Muscle layer of colon (tissue), 2 donors: Measurements from ENCODE around the gene TRPV4.

Experiments
- H3K27ac ChIP-seq: one replicate; pipeline ENCODE4 v1.7.0; 2013; ENCODE audit warnings: low read depth, mild to moderate bottlenecking, low read length, moderate library complexity
- H3K27me3 ChIP-seq, 2 donors: one replicate each; pipeline ENCODE4 v1.7.0; 2013; ENCODE audit warnings: low read length in 2 of 2, mild to moderate bottlenecking in 2 of 2; ENCODE audit not compliant: insufficient read depth in 2 of 2, control insufficient read depth in 1 of 2
- H3K36me3 ChIP-seq: one replicate; pipeline ENCODE4 v1.7.0; 2013; ENCODE audit warnings: mild to moderate bottlenecking, low read length; ENCODE audit not compliant: insufficient read depth
- H3K4me1 ChIP-seq: one replicate; pipeline ENCODE4 v1.7.0; 2013; ENCODE audit warnings: mild to moderate bottlenecking, low read length; ENCODE audit not compliant: insufficient read depth
- H3K4me3 ChIP-seq, 2 donors: one replicate each; pipeline ENCODE4 v1.7.0; 2013; ENCODE audit warnings: low read length in 2 of 2, low read depth in 1 of 2, mild to moderate bottlenecking in 1 of 2, moderate library complexity in 1 of 2
- H3K9ac ChIP-seq: one replicate; pipeline ENCODE4 v1.7.0; 2013; ENCODE audit warnings: low read length
- H3K9me3 ChIP-seq: one replicate; pipeline ENCODE4 v1.7.0; 2013; ENCODE audit warnings: mild to moderate bottlenecking, low read length
- donor health status: abdominal sarcoma.
- donor health status: Adenocarcinoma of cecum.

Gene TRPV4

DNA sequence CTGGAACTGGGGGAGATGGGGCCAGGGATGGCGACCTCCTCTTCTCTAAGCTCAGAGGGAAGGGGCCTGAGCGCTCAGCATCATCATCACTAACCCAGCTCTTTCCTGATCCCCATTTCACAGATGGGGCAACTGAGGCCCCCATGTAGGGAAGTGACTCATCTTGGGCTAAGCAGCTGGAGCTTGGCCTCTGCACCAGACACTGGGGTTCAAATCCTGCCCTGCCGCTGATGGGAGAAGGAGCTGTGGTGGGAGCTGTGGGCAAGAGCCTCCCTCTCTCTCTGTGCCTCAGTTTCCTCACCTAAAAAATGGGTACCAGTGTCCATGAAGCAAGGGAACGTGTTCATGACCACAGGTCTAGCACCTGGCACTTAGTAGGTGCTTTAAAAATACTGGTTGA is 2.6 kb upstream of the TRPV4 start:
- H3K4me3 ChIP-seq: no peak overlapping the region
- no peak overlapping the region for H3K9ac ChIP-seq
- no peaks in the 10 kb centered on the region for H3K9me3 ChIP-seq
- no peaks in the 10 kb centered on the region for H3K4me1 ChIP-seq
- H3K27ac ChIP-seq: no peak overlapping the region
- peaks cover 13 to 28% of the 10 kb centered on the region in 2 donors for H3K27me3 ChIP-seq
- H3K36me3 ChIP-seq: no peaks in the 10 kb centered on the region

DNA sequence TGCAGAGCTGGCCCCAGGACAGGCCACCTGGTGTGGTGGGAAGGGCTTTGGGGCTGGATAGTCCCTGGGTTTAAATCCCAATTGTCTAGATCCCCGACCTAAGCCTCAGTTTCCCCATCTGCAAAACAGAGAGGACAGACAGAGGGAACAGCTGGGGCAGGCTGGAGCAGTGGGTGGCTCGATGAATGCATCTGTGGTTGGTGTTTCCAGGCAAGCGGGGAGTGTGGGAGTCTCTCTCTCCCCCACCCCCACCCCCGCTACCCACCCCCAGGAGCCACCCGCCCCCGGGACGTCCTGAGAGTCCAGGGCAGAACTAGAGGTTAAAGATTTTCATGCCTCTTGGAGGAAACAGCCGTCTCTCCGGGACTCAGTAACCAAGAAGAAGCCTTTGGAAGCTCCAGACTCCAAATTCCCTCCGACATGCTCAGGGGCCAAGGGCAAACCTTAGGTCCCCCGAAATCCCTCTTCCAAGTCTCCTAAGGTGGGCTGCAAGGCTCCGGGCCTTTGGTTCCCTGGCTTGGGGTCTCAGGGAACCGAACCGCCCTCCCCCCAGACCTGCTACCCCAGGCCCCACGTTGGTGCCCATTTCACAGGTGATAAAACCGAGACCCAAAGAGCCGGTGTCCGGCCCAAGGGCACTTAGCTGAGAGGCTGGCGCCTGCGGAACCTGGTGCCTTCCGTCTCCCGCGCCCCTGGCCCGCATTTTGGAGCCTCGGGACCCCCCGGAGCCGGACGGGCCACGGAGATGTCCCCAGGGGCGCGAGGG is 474 bp downstream of the TRPV4 start:
- Histone ChIP-seq H3K4me1 (no peaks in the 10 kb centered on the region), H3K27me3 (peaks cover 14 to 35% of the 10 kb centered on the region in 2 donors), H3K9ac (no peak overlapping the region), H3K27ac (no peak overlapping the region), H3K4me3 (peak overlapping the region; percentile 23 to 55), H3K9me3 (no peaks in the 10 kb centered on the region), H3K36me3 (no peaks in the 10 kb centered on the region)

DNA sequence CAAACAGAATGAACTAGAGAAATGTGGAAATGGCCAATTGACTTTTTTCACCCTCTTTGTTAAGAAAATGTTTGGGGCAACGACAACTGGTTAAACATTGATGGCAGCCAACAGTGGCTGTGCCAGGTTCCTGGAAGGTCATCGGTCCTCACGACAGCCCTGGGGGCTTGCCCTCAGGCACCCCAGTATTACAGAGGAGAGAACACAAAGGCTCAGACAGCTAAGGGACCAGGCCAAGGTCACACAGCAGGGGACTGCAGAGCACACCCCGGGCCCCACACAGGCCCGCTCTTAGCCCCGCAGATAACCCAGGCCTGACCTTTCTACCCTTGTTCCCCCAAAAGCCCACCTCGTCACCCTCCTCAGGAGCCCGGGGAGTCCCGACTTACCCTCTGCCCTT is 1.3 kb downstream of the TRPV4 start:
- H3K36me3 ChIP-seq: no peaks in the 10 kb centered on the region
- H3K27me3 ChIP-seq: peaks cover 14 to 35% of the 10 kb centered on the region in 2 donors
- no peak overlapping the region for H3K9ac ChIP-seq
- no peak overlapping the region for H3K27ac ChIP-seq
- no peak overlapping the region for H3K4me3 ChIP-seq
- no peaks in the 10 kb centered on the region for H3K4me1 ChIP-seq
- H3K9me3 ChIP-seq: no peaks in the 10 kb centered on the region

DNA sequence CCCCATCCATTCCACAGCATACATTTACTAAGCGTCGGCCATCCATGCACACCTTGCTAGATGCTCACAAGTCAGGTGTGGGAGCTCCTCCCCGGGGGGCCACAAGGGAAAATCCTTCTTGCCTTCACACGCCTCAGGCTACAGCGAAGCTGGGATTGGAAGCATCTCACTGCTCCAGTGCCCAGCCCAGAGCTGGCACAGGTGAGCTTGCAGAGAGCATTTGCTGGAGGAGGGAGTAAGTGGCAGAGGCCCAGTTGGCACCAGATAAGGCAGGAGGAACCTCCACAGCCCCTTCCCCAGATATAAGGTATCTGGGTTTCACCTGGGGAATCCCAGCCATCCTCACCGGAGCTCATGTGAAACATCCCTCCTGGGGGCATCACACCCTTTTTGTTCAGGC is 1.8 kb downstream of the TRPV4 start:
- Histone ChIP-seq H3K9ac (no peak overlapping the region), H3K27me3 (peaks cover 14 to 35% of the 10 kb centered on the region in 2 donors)

DNA sequence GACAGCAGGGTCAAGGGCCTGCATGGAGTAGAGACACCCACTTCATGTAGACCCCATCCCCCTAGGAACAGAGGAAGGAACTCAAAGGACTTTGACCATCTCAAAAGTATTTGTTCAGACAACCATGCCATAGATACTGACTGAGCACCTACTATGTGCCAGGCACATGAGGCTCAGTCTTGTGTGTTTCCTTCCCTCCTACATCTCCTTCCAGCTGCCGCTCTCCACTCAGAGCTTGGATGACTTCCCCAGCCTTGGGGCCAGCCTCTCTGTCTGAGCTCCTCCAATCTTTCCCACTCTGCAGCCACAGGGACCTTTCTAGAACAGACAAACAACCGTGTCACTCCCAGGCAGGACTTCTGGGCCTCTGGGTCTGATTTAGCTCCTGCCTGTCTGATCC is 2.5 kb downstream of the TRPV4 start:
- no peak overlapping the region for H3K4me3 ChIP-seq

More for the DNA sequence above, 1.8 kb downstream of the TRPV4 start:
- no peak overlapping the region for H3K4me3 ChIP-seq
- no peaks in the 10 kb centered on the region for H3K36me3 ChIP-seq
- H3K9me3 ChIP-seq: no peaks in the 10 kb centered on the region
- no peak overlapping the region for H3K27ac ChIP-seq
- H3K4me1 ChIP-seq: no peaks in the 10 kb centered on the region

DNA sequence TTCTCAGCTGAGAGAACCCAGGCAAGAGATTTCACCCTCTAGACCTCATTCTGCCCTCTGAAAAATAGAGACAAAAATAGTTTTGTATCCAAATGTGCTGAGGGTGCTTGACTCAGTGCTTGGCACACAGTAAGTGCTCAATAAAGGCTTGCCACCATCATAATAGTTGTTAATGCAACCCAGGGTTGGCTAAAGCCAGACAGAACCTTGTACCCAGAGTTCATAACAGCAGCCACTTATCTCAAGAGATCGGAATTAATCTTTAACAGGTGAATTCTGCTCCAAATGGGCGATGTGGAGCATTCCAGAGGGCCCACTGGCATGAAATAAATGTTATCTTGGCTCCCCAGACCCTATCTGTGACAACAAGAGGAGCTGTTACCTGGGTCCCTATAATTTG is 2.9 kb downstream of the TRPV4 start:
- Histone ChIP-seq H3K27ac (no peak overlapping the region), H3K27me3 (peaks cover 14 to 35% of the 10 kb centered on the region in 2 donors), H3K36me3 (no peaks in the 10 kb centered on the region), H3K9me3 (no peaks in the 10 kb centered on the region), H3K4me1 (no peaks in the 10 kb centered on the region), H3K9ac (no peak overlapping the region), H3K4me3 (no peak overlapping the region)

More for the DNA sequence above, 2.5 kb downstream of the TRPV4 start:
- no peak overlapping the region for H3K27ac ChIP-seq
- H3K4me1 ChIP-seq: no peaks in the 10 kb centered on the region
- peaks cover 14 to 35% of the 10 kb centered on the region in 2 donors for H3K27me3 ChIP-seq
- no peaks in the 10 kb centered on the region for H3K36me3 ChIP-seq
- H3K9ac ChIP-seq: no peak overlapping the region
- no peaks in the 10 kb centered on the region for H3K9me3 ChIP-seq

DNA sequence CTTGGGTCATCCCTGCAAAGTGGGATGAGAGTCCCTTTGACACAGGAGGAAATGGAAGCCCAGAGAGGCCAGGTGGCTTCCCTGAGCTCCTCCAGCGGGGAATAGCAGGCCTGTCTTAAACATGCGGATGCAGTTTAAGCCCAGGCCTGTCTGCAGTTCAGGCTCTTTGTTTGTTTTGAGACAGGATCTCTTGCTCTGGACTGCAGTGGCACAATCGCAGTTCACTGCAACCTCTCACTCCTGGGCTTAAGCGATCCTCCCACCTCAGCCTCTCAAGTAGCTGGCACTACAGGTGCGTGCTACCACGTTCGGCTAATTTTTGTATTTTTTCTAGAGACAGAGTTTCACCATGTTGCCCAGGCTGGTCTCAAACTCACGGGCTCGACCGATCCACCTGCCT is 3.5 kb downstream of the TRPV4 start:
- peaks cover 14 to 35% of the 10 kb centered on the region in 2 donors for H3K27me3 ChIP-seq
- H3K4me3 ChIP-seq: no peak overlapping the region
- H3K9ac ChIP-seq: no peak overlapping the region
- H3K36me3 ChIP-seq: no peaks in the 10 kb centered on the region
- no peaks in the 10 kb centered on the region for H3K9me3 ChIP-seq
- no peak overlapping the region for H3K27ac ChIP-seq
- H3K4me1 ChIP-seq: no peaks in the 10 kb centered on the region

DNA sequence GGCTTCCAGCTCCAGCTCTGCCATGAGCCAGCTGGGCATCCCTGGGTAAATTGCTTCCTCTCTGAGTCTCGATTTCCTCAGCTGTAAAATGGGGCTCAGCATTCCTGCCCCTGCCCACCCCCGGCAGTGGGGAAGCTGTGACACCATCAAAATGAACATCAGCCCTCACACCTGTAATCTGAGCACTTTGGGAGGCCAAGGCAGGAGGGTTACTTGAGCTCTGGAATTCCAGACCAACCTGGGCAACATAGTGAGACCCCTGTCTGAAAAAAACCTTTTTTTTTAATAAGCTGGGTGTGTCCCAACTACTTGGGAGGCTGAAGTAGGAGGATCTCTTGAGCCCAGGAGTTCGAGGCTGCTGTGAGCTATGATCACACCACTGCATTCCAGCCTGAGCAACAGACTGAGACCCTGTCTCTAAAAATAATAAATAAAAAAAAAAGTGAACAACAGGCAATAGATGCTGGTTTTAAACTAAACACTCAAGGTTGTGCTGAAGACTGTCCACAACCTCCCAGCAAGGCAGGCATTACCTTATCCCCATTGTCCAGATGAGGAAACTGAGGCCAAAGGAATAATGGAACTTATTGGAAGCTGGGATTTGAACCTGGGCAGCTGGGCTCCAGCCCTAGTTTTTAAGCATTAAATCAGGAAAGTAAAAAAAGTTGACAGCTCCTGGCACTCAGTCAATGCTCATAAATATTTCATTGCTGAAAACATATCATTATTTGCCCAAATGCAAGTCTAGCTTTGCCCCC is 4.3 kb downstream of the TRPV4 start:
- Histone ChIP-seq H3K9me3 (no peaks in the 10 kb centered on the region), H3K27ac (no peak overlapping the region), H3K36me3 (no peaks in the 10 kb centered on the region), H3K27me3 (peaks cover 14 to 35% of the 10 kb centered on the region in 2 donors), H3K9ac (no peak overlapping the region), H3K4me3 (no peak overlapping the region), H3K4me1 (no peaks in the 10 kb centered on the region)

DNA sequence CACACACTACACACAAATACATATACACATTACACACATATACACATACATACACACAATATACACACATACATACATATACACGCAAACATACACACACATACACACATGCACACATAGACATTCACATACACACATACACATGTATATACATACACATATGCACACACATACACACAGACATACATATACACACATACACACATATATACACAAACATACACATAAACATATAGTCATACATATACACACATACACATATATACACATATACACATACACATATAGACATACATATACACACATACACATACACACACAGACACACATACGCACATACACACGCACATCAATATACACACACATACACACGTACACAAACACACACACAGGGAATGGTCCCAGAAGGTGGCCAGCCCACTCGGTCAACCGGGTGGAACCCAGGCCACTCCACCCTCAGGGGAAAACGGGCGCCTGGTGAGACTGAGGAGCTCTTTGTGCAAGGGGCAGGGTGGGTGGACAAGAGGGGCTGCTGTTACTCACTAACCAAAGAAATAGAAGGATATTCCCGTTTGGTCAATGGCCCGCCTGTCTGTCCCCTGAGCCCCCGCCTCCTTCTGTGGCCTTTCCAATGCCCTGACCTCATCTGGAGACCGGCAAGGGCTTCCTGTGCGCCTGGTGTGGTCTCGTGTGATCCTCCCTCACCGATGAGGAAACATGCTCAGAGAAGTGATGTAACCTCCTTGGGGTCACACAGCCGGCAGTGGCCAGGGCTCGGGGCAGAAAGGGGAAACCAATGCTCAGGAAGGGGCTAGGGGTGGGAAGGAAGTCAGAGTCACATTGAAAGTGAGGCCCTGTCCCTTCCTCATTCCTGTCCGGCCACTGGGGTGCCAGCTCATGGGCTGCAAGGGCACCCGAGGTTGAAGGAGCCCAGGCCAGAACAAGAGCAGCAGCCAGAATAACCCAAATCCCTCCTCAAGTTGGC is 5.3 kb downstream of the TRPV4 start:
- H3K4me1 ChIP-seq: no peaks in the 10 kb centered on the region
- peaks cover 14 to 24% of the 10 kb centered on the region in 2 donors for H3K27me3 ChIP-seq
- no peak overlapping the region for H3K9ac ChIP-seq
- no peak overlapping the region for H3K4me3 ChIP-seq
- H3K36me3 ChIP-seq: no peaks in the 10 kb centered on the region
- no peak overlapping the region for H3K27ac ChIP-seq
- H3K9me3 ChIP-seq: no peaks in the 10 kb centered on the region

DNA sequence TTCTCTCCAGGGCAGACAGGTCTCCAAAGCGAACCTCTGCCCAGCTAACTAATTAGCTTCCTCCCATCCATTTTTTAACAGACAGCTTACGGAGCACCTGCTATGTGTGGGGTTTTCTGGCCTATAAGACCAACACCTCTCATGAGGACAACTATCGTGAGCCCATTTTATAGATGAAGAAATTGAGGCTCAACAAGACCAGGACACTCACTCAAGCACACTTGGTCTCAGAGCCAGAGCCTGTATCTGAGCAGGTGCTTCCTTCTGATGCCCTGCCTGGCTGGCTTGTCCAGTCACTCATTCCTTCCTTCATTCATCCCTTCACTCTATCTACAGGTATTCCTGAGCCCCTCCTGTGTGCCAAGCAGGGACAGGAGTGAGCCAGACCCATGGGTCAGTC is 6.1 kb downstream of the TRPV4 start:
- H3K27ac ChIP-seq: no peak overlapping the region
- no peak overlapping the region for H3K4me3 ChIP-seq

DNA sequence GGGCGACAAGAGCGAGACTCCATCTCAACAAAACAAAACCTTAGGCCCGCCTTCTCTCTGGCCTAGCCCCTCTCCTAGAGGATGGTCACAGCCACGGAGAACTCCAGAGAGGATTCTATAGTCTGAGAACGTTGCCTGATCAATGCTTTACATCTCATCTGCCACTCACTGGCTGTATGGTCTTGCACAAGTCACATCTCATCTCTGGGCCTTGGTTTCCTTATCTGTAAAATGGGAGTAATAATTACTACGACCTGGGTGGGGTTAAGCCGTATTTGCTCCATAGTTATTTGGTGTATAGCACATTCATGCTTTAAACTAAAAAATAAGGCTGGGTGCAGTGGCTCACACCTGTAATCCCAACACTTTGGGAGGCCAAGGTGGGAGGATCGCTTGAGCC is 8.5 kb downstream of the TRPV4 start:
- Histone ChIP-seq H3K9me3 (no peaks in the 10 kb centered on the region), H3K36me3 (no peaks in the 10 kb centered on the region), H3K4me1 (no peaks in the 10 kb centered on the region), H3K27me3 (peaks cover 0 to 6% of the 10 kb centered on the region in 2 donors), H3K27ac (no peak overlapping the region), H3K9ac (no peak overlapping the region), H3K4me3 (no peak overlapping the region)

More for the DNA sequence above, 6.1 kb downstream of the TRPV4 start:
- peaks cover 9 to 19% of the 10 kb centered on the region in 2 donors for H3K27me3 ChIP-seq
- no peak overlapping the region for H3K9ac ChIP-seq
- no peaks in the 10 kb centered on the region for H3K4me1 ChIP-seq
- no peaks in the 10 kb centered on the region for H3K36me3 ChIP-seq
- H3K9me3 ChIP-seq: no peaks in the 10 kb centered on the region
